Activated T-cell treated with anti-CD3 and anti-CD28 coated beads, Interleukin-2, amount 50 U/mL, for 72 hours (primary cell): ENCODE data around the gene C2orf81. TPM values are rescaled to one million over a fixed set of nuclear protein-coding genes. Genes with fewer than 3 reads are reported as not detected.

Experiments
- ATAC-seq, 2 donors: fragments of 150-1000 bp; cut with Tn5 transposase; replicated peaks in 1 of 2; 2 replicates each; pipeline ENCODE4 v1.10.0; 2021; ENCODE audit warnings: moderate library complexity in 2 of 2, mild to moderate bottlenecking in 1 of 2
- DNase-seq, 2 donors: peaks; one replicate each; pipeline ENCODE4 v3.0.0; 2021 to 2022; ENCODE audit warnings: mixed read lengths in 1 of 2
- H3K27ac Mint-ChIP-seq: one replicate; pipeline ENCODE4 v1.8.0; 2022; ENCODE audit warnings: mild to moderate bottlenecking, moderate library complexity, mixed read lengths
- H3K27me3 Mint-ChIP-seq: one replicate; pipeline ENCODE4 v1.8.0; 2022; ENCODE audit warnings: low read depth, mixed read lengths
- H3K36me3 Mint-ChIP-seq, 2 donors: one replicate each; pipeline ENCODE4 v1.8.0; 2022; ENCODE audit warnings: mixed read lengths in 2 of 2, mild to moderate bottlenecking in 1 of 2; ENCODE audit not compliant: insufficient read depth in 2 of 2
- H3K4me1 Mint-ChIP-seq: one replicate; pipeline ENCODE4 v1.8.0; 2022; ENCODE audit warnings: low read depth, mixed read lengths
- H3K4me3 Mint-ChIP-seq, 2 donors: one replicate each; pipeline ENCODE4 v1.8.0; 2022; ENCODE audit warnings: mild to moderate bottlenecking in 2 of 2, mixed read lengths in 2 of 2, moderate library complexity in 2 of 2
- H3K9me3 Mint-ChIP-seq, 2 donors: one replicate each; pipeline ENCODE4 v1.8.0; 2022; ENCODE audit warnings: mixed read lengths in 2 of 2
- total RNA-seq, 2 donors: library from RNA; stranded (reverse); gene quantifications; one replicate each; pipeline ENCODE4 v1.2.3, GENCODE V29; 2022

Gene C2orf81
- total RNA-seq, 2 donors from 2014 or later: 3.7 to 4.9 TPM

- Mint-ChIP-seq H3K4me3 (no peak overlapping the region), H3K9me3 (no peaks in the 10 kb centered on the region), H3K36me3 (no peaks in the 10 kb centered on the region), H3K27me3 (peaks cover 6% of the 10 kb centered on the region), H3K4me1 (peaks cover 17% of the 10 kb centered on the region), H3K27ac (no peak overlapping the region)
- no peak for DNase-seq
- ATAC-seq: no peak
Observed at GRCh38 chr2:74413001-74413698, 8.3 kb downstream of the C2orf81 start.

DNA sequence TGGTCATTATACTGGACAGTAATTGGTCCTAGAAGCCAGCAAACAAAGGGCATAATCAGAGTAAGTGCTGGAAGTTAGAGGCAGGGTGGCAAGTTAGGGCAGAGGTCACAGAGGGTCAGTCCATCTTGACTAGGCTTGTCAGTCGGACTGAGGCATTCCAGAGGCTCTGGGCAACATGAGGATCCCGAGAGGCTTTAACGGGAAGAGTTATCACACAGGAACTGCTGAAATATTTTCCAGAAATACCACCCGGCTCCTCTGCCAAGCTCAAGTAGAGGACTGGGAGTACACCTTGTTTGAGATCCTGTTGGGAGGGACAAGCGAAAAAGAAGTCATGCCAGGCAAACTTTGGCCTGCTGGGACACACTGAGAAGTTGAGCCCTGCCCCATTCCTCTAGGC is 13.7 kb downstream of the C2orf81 start:
- Mint-ChIP-seq H3K27ac (no peak overlapping the region), H3K36me3 (no peaks in the 10 kb centered on the region), H3K4me1 (no peaks in the 10 kb centered on the region), H3K9me3 (no peaks in the 10 kb centered on the region), H3K27me3 (peaks cover 6% of the 10 kb centered on the region), H3K4me3 (no peak overlapping the region)
- DNase-seq (no peak), ATAC-seq (no peak)

DNA sequence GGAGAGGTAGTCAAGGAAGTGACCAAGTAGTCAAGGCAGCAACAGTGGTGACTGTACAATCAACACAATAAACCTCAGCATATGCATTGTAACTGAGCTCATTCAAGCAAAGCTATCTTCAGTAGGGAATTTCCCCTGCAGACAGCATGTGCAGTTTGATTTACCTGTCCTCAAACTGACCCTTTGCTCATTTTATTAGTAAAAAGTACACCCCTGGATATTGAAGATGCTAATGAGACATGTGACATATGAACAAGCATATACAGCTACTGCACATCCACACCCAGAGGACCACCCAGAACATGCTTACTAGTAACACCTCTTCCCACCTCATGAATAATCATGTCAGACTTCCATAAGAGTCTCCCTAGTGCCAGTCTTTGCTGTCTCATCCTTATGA is 15.4 kb downstream of the C2orf81 start:
- Mint-ChIP-seq H3K4me1 (no peaks in the 10 kb centered on the region), H3K27ac (no peak overlapping the region), H3K9me3 (no peaks in the 10 kb centered on the region), H3K4me3 (no peak overlapping the region), H3K36me3 (no peaks in the 10 kb centered on the region), H3K27me3 (peaks cover 6% of the 10 kb centered on the region)
- ATAC-seq (no peak), DNase-seq (no peak)

GRCh38 chr2:74401891-74402290 is 19.5 kb downstream of the C2orf81 start:
- H3K36me3 Mint-ChIP-seq: no peaks in the 10 kb centered on the region
- H3K27ac Mint-ChIP-seq: no peak overlapping the region
- no peaks in the 10 kb centered on the region for H3K9me3 Mint-ChIP-seq
- no peak for DNase-seq
- no peak overlapping the region for H3K4me3 Mint-ChIP-seq
- H3K27me3 Mint-ChIP-seq: no peaks in the 10 kb centered on the region
- no peak for ATAC-seq
- H3K4me1 Mint-ChIP-seq: no peaks in the 10 kb centered on the region

DNA sequence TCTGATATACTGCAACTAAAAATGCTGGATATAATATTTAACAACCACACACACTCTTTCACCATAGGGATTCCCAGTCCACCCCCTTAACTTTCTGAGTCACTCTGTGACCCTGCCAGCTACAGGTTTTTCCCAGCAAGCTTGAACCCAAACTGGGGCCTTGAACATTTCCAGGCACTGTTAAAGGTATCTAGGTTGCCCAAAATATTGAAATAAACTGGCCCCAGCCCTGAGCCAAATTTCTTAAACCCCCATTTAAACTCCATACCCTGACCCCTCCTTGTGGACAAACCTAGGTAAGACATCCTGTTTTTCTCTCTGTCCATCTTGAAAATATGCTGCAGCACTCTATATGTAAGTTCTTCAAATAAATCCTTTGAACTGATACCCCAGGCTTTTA is 21.6 kb downstream of the C2orf81 start:
- Mint-ChIP-seq H3K4me1 (no peaks in the 10 kb centered on the region), H3K9me3 (no peaks in the 10 kb centered on the region), H3K36me3 (no peaks in the 10 kb centered on the region), H3K27ac (no peak overlapping the region), H3K4me3 (no peak overlapping the region), H3K27me3 (no peaks in the 10 kb centered on the region)
- DNase-seq (peak in 1 of 2 donors; percentile 36), ATAC-seq (peak; percentile 60 to 63)

DNA sequence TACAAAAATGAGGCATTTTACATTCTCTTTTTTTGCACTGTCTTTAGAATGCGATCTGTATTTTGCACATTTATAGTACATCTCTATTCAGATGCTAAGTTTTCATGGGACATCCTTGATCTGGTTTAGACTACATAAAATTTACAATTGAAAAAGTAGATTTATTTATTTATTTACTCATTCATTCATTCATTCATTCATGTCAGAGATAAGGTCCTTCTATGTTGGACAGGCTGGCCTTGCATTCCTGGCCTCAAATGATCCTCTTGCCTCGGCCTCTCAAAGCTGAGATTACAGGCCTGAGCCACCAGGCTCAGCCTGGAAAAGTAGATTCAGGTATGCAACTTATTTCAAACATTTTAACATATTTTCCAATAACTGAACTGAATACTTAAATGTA is 25.3 kb downstream of the C2orf81 start:
- no peaks in the 10 kb centered on the region for H3K36me3 Mint-ChIP-seq
- no peaks in the 10 kb centered on the region for H3K4me1 Mint-ChIP-seq
- H3K4me3 Mint-ChIP-seq: no peak overlapping the region
- DNase-seq (no peak), ATAC-seq (no peak)
- H3K27me3 Mint-ChIP-seq: no peaks in the 10 kb centered on the region
- H3K9me3 Mint-ChIP-seq: no peaks in the 10 kb centered on the region
- H3K27ac Mint-ChIP-seq: no peak overlapping the region

DNA sequence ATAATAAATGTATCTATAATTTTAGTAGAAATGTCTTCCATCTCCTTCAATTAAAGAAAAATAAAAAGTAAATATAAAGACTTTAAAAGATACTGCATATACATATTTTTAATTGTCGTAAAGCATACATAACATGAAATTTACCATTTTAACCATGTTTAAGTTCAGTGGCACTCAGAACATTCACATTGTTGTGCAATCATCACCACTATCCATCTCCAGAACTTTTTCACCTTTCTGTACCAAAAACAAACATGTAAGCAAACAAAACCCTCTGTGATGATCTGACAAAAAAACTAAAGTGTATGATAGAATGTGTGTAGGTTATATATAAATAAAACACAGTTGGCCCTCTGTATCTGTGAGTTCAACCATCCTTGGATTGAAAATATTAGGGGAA is 27.9 kb downstream of the C2orf81 start:
- H3K27me3 Mint-ChIP-seq: no peaks in the 10 kb centered on the region
- no peaks in the 10 kb centered on the region for H3K4me1 Mint-ChIP-seq
- no peaks in the 10 kb centered on the region for H3K36me3 Mint-ChIP-seq
- no peak overlapping the region for H3K4me3 Mint-ChIP-seq
- no peak for ATAC-seq
- H3K27ac Mint-ChIP-seq: no peak overlapping the region
- no peaks in the 10 kb centered on the region for H3K9me3 Mint-ChIP-seq
- no peak for DNase-seq

DNA sequence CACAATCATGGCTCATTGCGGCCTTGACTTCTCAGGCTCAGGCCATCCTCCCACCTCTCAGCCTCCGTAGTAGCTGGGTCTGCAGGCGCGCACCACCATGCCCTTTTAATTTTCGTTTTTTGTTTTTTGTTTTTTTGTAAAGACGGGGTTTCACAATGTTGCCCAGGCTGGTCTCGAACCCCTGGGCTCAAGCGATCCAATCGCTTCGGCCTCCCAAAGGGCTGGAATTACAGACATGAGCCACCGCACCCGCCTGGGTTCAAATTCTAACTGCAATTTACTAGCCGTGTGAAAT is 29.0 kb downstream of the C2orf81 start:
- H3K4me3 Mint-ChIP-seq: peak overlapping the region; percentile 91 to 92
- ATAC-seq: no peak
- DNase-seq: no peak
- H3K27me3 Mint-ChIP-seq: no peaks in the 10 kb centered on the region
- H3K27ac Mint-ChIP-seq: peak overlapping the region; percentile 34
- H3K36me3 Mint-ChIP-seq: no peaks in the 10 kb centered on the region
- H3K9me3 Mint-ChIP-seq: no peaks in the 10 kb centered on the region
- no peaks in the 10 kb centered on the region for H3K4me1 Mint-ChIP-seq

- Mint-ChIP-seq H3K27ac (peak overlapping the region; percentile 96), H3K4me1 (no peaks in the 10 kb centered on the region), H3K27me3 (no peaks in the 10 kb centered on the region), H3K4me3 (peak overlapping the region; percentile 91 to 92), H3K36me3 (no peaks in the 10 kb centered on the region), H3K9me3 (no peaks in the 10 kb centered on the region)
- DNase-seq (peak; percentile 92 to 95), ATAC-seq (peak; percentile 74 to 78)
Observed at GRCh38 chr2:74391580-74392448, 29.6 kb downstream of the C2orf81 start.

DNA sequence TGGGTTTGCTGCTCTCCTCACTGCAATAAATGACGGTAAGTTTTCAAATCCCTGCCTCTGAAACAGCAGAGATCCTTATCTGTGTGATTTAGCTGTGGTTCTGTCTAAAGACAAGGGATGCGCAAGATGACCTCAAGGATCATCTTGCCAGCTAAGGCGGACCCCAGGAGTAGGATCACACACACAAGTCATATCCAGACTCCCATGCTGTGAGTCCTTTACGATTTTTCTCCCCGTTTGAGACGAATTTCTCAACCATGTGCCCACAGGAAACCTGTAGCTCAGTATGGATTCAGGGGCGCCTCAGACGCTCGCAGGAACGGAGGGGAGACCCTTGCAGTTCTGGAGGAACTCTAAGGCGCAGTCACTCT is 30.2 kb downstream of the C2orf81 start:
- H3K4me1 Mint-ChIP-seq: no peaks in the 10 kb centered on the region
- H3K4me3 Mint-ChIP-seq: peak overlapping the region; percentile 91 to 92
- H3K27me3 Mint-ChIP-seq: no peaks in the 10 kb centered on the region
- H3K9me3 Mint-ChIP-seq: no peaks in the 10 kb centered on the region
- peak overlapping the region; percentile 51 for H3K27ac Mint-ChIP-seq
- H3K36me3 Mint-ChIP-seq: no peaks in the 10 kb centered on the region
- DNase-seq: no peak
- peak; percentile 8 to 12 for ATAC-seq

- H3K27ac Mint-ChIP-seq: no peak overlapping the region
Observed at GRCh38 chr2:74390606-74391005, 30.8 kb downstream of the C2orf81 start.

GRCh38 chr2:74387346-74387745 is 34.1 kb downstream of the C2orf81 start:
- no peaks in the 10 kb centered on the region for H3K36me3 Mint-ChIP-seq
- H3K9me3 Mint-ChIP-seq: no peaks in the 10 kb centered on the region
- H3K4me3 Mint-ChIP-seq: no peak overlapping the region
- no peaks in the 10 kb centered on the region for H3K4me1 Mint-ChIP-seq
- H3K27ac Mint-ChIP-seq: no peak overlapping the region
- H3K27me3 Mint-ChIP-seq: no peaks in the 10 kb centered on the region
- ATAC-seq: peak; percentile 71 to 79
- peak; percentile 19 for DNase-seq

More at GRCh38 chr2:74390606-74391005, 30.8 kb downstream of the C2orf81 start:
- Mint-ChIP-seq H3K4me1 (no peaks in the 10 kb centered on the region), H3K36me3 (no peaks in the 10 kb centered on the region), H3K4me3 (peak overlapping the region; percentile 91 to 92), H3K9me3 (no peaks in the 10 kb centered on the region), H3K27me3 (no peaks in the 10 kb centered on the region)
- DNase-seq (no peak), ATAC-seq (no peak)

- no peak for DNase-seq
- no peak overlapping the region for H3K4me3 Mint-ChIP-seq
- no peaks in the 10 kb centered on the region for H3K27me3 Mint-ChIP-seq
- ATAC-seq: no peak
- H3K9me3 Mint-ChIP-seq: no peaks in the 10 kb centered on the region
- no peak overlapping the region for H3K27ac Mint-ChIP-seq
- H3K36me3 Mint-ChIP-seq: no peaks in the 10 kb centered on the region
- peaks cover 14% of the 10 kb centered on the region for H3K4me1 Mint-ChIP-seq
Observed at GRCh38 chr2:74385396-74385795, 36.0 kb downstream of the C2orf81 start.
